Measurements from ENCODE around the gene KRTAP21-3. TPM values are rescaled to one million over a fixed set of nuclear protein-coding genes. Genes with fewer than 3 reads are reported as not detected.

The KRTAP21-3 gene
- polyA plus RNA-seq, 1 donor = not detected

GRCh38 chr21:30672985-30673650 is 45.5 kb downstream of the KRTAP21-3 start:
- whole genome bisulfite sequencing (ENCODE audit: insufficient coverage, low lambda C conversion rate) = 100% methylated on average over 1 of the region's 2 CpGs
- no peaks in the 10 kb centered on the region for H3K9me3 ChIP-seq (ENCODE audit: control insufficient read depth, low read depth, low read length)

GRCh38 chr21:30668776-30669175 is 49.8 kb downstream of the KRTAP21-3 start:
- no peak overlapping the region for H3K4me3 ChIP-seq (ENCODE audit: low read length)
- H3K4me1 ChIP-seq (ENCODE audit: control insufficient read depth, insufficient read depth, low read length) = no peaks in the 10 kb centered on the region
- WGBS (ENCODE audit: insufficient coverage, low lambda C conversion rate) = no CpG with 5 or more reads among the region's 1 CpG
- no peaks in the 10 kb centered on the region for H3K36me3 ChIP-seq (ENCODE audit: control insufficient read depth, insufficient read depth, low read length)
- no peak for DNase-seq
- no peak overlapping the region for H3K27ac ChIP-seq (ENCODE audit: low read length)
- no peaks in the 10 kb centered on the region for H3K27me3 ChIP-seq (ENCODE audit: control insufficient read depth, insufficient read depth, low read length)
- no peaks in the 10 kb centered on the region for H3K9me3 ChIP-seq (ENCODE audit: control insufficient read depth, low read depth, low read length)

More at GRCh38 chr21:30672985-30673650, 45.5 kb downstream of the KRTAP21-3 start:
- Histone ChIP-seq H3K27ac (ENCODE audit: low read length) (no peak overlapping the region), H3K4me1 (ENCODE audit: control insufficient read depth, insufficient read depth, low read length) (no peaks in the 10 kb centered on the region), H3K4me3 (ENCODE audit: low read length) (no peak overlapping the region), H3K27me3 (ENCODE audit: control insufficient read depth, insufficient read depth, low read length) (no peaks in the 10 kb centered on the region), H3K36me3 (ENCODE audit: control insufficient read depth, insufficient read depth, low read length) (no peaks in the 10 kb centered on the region)
- DNase-seq = no peak

Other genes with a start within 250 kb of the KRTAP21-3 start
- not detected for gene KRTAP19-1, start 238.4 kb downstream of the KRTAP21-3 start, polyA plus RNA-seq
- not detected for gene KRTAP19-2, start 231.3 kb downstream of the KRTAP21-3 start, polyA plus RNA-seq
- gene KRTAP19-3, start 226.8 kb downstream of the KRTAP21-3 start, polyA plus RNA-seq = not detected
- gene KRTAP19-4, start 221.6 kb downstream of the KRTAP21-3 start, polyA plus RNA-seq = not detected
- not detected for gene KRTAP19-5, start 216.6 kb downstream of the KRTAP21-3 start, polyA plus RNA-seq
- not detected for gene KRTAP19-6, start 176.9 kb downstream of the KRTAP21-3 start, polyA plus RNA-seq
- gene KRTAP19-7, start 157.5 kb downstream of the KRTAP21-3 start, polyA plus RNA-seq = not detected
- not detected for gene KRTAP22-2, start 128.4 kb downstream of the KRTAP21-3 start, polyA plus RNA-seq
- gene KRTAP6-3, start 126.3 kb downstream of the KRTAP21-3 start, polyA plus RNA-seq = not detected
- not detected for gene KRTAP6-2, start 119.9 kb downstream of the KRTAP21-3 start, polyA plus RNA-seq
- gene KRTAP22-1, start 117.7 kb downstream of the KRTAP21-3 start, polyA plus RNA-seq = not detected
- gene KRTAP6-1, start 104.8 kb downstream of the KRTAP21-3 start, polyA plus RNA-seq = not detected
- not detected for gene KRTAP20-1, start 102.4 kb downstream of the KRTAP21-3 start, polyA plus RNA-seq
- not detected for gene KRTAP20-4, start 98.2 kb downstream of the KRTAP21-3 start, polyA plus RNA-seq
- not detected for gene KRTAP20-2, start 83.6 kb downstream of the KRTAP21-3 start, polyA plus RNA-seq
- not detected for gene KRTAP20-3, start 75.9 kb downstream of the KRTAP21-3 start, polyA plus RNA-seq
- gene KRTAP21-2, start 28.5 kb upstream of the KRTAP21-3 start, polyA plus RNA-seq = not detected
- gene KRTAP21-1, start 36.7 kb upstream of the KRTAP21-3 start, polyA plus RNA-seq = not detected
- gene KRTAP8-1, start 94.5 kb upstream of the KRTAP21-3 start, polyA plus RNA-seq = not detected
- not detected for gene KRTAP7-1, start 111.0 kb upstream of the KRTAP21-3 start, polyA plus RNA-seq
- not detected for gene KRTAP11-1, start 162.8 kb upstream of the KRTAP21-3 start, polyA plus RNA-seq